Sigmoid colon (tissue), 4 donors: Measurements from ENCODE around the gene MACF1.

ENCODE experiments used
- EP300 ChIP-seq, 4 donors: sonication (generic); formaldehyde crosslinking; IDR thresholded peaks; one replicate each; pipeline ENCODE4 v1.6.1; 2017; ENCODE audit warnings: antibody characterized with exemption in 4 of 4
- POLR2A ChIP-seq, 2 donors: fragments of 450-650 bp; IDR thresholded peaks; one replicate each; pipeline ENCODE4 v1.6.1; 2016; ENCODE audit warnings: antibody characterized with exemption in 2 of 2, mild to moderate bottlenecking in 2 of 2, moderate library complexity in 2 of 2

DNA sequence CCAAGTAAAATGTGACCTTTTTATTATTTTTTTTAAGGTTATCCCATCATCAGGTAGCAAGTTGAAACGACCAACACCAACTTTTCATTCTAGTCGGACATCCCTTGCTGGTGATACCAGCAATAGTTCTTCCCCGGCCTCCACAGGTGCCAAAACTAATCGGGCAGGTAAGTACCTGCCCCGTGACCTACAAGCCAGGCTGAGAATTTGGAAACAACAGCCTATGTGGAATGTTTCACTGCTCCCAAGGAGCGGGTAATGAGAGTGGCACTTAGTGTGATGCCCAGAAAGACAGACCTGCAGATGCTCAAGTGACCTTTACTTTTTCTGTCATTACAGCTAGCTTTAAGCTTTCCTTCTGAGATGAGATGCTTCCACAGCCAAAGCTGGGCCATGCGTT, 280.1 kb downstream of the MACF1 start:
- no peak for TF ChIP-seq POLR2A (IDR thresholded peaks at IDR 0.05)
- TF ChIP-seq EP300 (IDR thresholded peaks at IDR 0.05) = no peak
